GM21619 (cell line): ENCODE data around the gene C11orf24.
"Not testable (repeated sequence)": the region's sequence is repeated elsewhere in the genome, so short reads cannot be mapped to it uniquely, and the experiment has no call there.

ENCODE experiments used
- ATAC-seq: cut with Tn5 transposase; IDR thresholded peaks from one replicate; pipeline ENCODE4 v1.9.1; 2021; ENCODE audit not compliant: unreplicated experiment

Gene C11orf24

DNA sequence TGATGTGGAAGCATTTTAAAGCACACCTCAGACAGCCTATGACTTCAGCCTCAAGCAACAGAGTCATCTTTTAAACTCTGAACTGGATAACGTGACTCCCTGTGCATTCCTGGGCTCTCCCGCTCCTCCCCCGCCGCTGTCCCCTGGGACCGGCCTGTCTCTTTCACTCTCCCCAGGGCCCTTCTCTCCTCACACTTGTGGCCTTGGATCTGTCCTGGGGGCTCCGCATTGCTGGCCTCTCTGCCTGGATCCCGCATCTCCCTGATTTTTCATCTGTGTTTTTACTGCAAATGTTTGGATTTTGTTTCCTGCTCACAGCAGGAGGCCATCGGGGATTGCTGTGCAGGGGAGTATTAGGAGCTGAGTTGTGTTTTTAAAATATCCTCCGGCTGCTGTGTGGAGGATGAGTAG is 15.4 kb downstream of the C11orf24 start:
- ATAC-seq, result no peak

DNA sequence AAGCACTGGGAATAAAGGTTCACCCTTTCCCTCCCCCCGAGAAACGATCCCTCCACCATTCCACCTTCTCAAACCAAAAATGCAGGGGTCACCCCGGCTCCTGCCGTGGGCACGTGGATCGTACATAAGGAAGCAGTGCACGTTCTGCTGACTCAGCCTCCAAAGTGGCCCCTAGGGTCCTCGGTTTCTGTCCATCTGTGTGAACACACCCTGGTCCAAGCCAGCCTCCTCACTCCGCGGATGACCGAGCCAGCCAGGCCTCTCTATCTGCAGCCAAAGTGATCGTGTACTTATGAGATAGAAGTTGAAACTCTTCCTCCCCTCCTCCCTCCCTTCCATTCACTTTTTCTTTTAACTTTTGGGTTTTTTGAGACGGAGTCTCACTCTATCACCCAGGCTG is 16.2 kb downstream of the C11orf24 start:
- ATAC-seq, result no peak

DNA sequence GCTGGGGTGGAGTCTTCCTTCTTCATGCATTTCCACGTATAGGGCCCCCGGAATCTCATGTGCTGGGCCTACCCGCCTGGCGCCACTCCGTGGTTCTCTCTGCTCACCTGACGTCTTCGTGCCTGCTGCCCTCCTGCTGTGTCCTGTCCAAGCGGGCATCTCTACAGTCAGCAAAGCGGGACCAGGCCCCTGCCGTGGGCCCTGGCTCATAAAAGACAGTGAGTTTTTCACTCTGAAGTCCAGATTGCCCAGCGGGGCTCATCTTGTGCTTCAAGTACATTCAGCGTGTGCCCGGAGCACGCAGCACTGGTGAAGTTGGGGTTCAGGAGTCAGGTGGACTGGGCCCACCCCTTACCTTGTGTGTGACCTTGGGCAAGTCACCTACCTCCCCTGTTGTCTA is 17.4 kb downstream of the C11orf24 start:
- no peak for ATAC-seq

DNA sequence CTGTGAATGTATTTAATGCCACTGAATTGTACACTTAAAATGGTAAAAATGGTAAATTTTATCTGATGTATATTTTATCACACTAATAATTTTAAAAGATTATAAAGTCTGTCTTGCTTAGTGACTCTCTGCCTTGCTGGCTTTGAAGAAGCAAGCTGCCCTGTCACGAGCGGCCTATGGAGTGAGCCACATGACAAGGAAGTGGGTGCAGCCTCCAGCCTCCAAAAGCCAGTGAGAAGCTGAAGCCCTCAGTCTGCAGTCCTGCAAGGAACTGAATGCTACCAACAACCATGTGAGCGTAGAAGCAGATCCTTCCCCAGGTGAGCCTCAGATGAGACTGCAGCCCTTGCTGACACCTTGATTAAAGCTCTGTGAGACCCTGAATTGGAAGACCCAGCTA is 20.0 kb downstream of the C11orf24 start:
- no peak for ATAC-seq

DNA sequence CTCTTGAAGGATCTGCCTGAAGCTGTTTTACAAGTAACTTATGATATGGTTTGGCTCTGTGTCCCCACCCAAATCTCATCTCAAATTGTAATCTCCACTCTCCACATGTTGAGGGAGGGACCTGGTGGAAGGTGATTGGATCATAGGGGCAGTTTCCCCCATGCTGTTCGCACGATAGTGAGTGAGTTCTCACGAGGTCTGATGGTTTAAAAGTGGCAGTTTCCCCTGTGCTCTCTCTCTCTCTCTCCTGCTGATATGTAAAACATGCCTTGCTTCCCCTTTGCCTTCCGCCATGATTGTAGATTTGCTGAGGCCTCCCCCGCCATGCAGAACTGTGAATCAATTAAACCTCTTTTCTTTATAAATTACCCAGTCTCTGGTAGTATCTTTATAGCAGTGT is 26.9 kb downstream of the C11orf24 start:
- ATAC-seq, result not testable (repeated sequence)

DNA sequence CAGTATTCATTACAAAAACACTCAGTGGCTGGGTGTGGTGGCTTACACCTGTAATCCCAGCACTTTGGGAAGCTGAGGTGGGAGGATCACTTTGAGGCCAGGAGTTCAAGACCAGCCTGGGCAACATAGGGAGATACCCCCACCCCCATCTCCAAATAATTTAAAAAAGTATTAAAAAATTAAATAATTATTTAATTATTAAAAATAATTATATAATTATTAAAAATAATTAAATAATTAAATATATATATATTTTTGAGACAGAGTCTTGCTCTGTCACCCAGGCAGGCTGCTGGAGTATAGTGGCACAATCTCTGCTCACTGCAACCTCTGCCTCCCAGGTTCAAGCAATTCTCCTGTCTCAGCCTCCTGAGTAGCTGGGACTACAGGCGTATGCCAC is 27.9 kb downstream of the C11orf24 start:
- ATAC-seq, result not testable (repeated sequence)

DNA sequence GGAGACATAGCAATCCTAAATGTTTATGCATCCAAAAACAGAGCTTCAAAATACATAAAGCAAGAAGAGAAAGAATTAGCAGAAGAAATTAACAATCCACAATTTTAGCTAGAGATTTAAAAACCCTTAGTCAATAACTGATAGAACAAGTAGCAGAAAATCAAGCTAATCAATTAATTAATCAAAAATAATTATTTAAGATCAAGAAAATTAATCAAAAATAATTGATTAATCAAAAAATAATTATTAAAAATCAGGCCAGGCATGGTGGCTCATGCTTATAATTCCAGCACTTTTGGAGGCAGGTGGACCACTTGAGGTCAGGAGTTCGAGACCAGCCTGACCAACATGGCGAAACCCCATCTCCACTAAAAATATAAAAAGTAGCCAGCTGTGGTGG is 29.2 kb downstream of the C11orf24 start:
- ATAC-seq, result no peak

DNA sequence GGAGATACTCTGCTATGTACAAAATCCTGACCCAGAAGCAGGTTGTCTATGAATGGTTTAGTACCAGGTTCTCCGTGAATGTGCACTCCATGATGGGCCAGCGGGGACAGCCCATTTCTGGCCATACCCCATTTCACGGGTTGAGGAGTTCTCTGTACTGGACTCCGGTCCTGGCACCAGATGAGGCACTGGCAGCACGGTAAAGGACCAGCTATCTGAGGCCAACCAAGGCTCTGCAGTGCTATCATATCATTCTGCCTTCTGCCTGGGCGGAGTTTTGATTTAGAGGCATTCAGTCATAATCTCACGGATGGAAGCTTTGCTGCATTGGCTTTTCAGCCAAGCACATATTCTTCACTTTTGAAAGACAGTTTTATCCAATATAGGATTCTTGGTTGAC is 40.2 kb downstream of the C11orf24 start:
- no peak for ATAC-seq

DNA sequence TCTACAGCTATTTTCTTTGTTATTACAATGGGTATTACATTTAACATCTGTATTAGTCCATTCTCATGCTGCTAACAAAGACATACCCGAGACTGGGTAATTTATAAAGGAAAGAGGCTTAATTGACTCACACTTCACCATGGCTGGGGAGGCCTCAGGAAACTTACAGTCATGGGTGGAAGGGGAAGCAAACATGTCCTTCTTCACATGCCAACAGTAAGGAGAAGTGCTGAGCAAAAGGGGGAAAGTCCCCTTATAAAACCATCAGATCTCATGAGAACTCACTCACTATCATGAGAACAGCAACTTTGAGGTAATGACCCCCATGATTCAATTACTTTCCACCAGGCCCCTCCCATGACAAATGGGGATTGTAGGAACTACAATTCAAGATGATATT is 42.2 kb downstream of the C11orf24 start:
- no peak for ATAC-seq

DNA sequence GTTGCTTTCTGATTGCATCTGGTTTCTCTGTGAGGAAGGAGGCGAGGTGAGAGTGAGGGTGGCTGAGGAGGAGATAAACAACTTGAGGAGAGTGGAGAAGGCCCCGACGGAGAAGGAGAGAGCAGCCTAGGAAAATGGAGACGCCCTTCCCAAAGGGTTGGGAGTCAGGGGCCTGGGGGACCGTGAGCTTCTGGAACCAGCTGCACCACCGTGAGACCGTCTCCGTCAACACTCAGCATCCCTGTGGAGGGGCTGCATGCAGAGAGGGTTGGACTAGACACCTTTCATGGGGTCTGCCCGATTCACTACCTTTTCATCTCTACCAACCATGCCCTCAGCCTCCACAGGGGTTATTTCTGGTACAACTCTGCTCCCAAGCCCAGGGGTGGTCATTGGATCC is 45.4 kb downstream of the C11orf24 start:
- no peak for ATAC-seq

DNA sequence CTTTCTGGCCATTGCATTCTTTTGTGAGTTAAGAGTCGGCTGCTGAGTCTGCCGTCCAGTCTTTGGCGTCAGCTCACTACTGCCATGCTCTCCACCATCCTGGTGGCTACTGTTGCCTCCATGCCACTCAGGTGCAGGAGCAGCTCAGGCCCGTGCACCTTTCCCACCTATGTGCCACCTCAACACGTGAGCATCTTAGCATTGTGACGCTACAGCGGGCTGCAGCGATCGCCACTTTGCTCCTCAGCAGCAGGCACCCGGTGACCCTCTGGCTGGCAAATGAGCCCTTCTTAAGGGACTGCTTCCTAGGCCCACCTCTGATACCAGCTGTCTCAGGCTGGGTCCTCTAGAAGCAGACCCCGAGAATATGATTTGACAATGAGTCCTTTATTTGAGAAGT is 47.2 kb downstream of the C11orf24 start:
- no peak for ATAC-seq

DNA sequence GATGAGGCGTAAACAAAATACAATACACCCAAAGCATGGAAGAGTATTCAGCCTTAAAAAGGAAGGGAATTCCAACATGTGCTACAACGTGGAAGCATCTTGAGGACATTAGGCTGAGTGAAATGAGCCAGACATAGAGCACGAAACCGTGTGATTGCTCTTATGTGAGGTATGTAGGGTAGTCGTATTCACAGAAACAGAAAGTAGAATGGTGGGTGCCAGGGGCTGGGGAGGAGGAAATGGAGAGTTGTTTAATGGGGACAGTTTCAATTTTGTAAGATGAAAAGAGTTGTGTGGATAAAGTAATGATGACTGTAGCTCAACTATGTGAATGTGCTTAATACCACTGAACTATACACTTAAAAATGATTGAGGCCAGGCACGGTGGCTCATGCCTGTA is 48.5 kb downstream of the C11orf24 start:
- no peak for ATAC-seq

DNA sequence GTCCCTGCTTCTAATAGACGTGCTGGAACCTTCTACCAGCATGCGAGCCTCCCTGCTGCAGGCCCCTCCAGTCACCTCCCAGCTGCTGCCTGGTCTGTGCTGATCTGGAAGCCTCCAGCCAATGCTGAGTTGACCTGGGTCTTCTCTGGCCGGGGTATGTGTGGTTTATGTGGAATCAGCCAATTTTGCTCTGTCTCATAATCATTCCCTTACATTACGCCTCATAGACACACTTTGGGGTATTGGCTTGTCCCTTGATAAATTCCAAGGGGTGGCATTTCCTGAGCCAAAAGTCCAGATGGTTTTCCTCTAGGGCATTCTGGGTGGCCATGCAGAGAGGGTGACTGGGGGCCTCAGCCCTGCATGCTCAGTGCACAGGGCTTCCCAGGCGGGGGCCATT is 50.4 kb downstream of the C11orf24 start:
- no peak for ATAC-seq

DNA sequence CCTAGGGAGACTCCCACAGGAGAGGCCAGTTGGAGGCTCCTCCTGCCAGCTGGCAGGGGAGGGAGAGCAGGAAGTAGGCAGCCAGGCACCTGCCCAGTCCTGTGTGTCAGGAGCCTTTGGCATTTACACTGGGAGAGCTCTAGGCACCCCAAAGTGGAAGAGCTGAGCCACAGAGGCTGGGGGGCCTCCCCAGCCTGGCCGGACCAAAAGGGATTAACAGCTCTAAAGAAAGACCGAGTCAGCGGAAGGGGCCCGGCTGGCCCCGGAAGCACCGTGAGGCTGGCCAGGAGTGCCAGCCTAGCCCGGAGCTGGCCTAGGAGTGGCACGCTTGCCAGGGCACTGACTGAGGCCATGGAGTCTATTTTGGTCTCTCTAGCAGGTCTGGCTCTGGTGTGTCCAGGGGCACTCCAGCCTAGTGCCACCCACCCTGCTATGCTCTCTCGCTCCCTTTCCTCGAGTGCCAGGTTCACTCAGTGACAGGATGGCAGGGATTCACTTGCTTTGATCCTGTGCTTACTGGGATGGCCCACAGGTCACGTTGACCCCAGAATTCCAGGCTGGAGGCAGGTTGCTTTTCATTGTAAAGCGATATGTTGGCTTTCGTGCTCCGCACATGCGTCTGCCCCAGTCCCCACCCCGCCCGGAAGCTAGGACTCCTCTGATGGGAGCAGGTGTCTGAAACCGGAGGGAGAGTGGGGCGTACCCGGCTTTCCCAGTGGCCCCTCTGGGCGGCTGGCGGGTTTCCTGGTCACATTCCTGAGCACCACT is 55.4 kb downstream of the C11orf24 start:
- ATAC-seq, result no peak

DNA sequence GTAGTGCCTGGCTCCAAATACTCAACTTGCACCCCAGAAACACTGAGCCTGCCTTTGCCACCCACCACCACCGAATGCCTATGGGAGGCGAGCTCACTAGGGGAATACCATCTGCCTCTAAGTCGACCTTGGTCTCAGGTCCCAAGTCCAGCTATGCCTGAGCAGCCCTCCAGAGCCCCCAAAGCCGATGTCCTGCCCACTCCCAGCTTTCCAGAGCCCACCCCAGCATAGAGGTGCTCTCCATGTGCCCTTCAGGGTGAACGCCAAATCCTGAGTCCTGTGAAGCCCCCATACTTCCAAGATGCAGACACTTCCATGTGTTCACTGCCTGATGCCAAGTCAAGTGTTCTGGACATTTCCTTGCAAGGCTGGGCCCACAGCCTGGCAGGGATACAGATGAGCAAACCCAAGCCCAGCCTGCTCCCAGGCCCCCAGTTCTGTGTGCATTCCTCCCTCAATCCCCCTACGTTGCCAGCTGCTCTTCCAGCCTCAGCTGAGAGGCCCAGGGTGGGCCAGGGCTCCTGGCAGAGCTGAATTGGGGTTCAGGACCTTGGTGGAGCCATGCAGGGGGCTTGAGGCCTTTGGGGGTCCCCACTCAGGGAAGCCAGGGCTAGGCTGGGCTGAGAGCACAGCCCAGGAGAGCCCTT is 56.1 kb downstream of the C11orf24 start:
- no peak for ATAC-seq

DNA sequence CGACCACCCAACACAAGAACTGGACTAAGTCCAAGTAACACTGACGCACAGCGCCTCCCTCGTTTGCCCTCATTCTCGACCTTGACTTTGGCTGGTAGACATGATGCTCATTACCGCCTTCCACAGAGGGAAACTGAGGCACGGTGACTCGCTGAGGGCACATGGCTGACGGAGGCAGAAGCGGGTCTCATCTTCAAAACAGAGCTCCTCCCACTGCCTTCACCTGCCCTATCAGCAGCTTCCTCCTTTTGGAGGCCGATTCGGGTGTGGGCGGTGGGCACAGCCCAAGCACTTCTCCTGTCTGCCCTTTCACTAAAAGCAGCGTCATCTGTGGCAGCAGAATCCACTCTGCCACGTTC is 56.7 kb downstream of the C11orf24 start:
- no peak for ATAC-seq

DNA sequence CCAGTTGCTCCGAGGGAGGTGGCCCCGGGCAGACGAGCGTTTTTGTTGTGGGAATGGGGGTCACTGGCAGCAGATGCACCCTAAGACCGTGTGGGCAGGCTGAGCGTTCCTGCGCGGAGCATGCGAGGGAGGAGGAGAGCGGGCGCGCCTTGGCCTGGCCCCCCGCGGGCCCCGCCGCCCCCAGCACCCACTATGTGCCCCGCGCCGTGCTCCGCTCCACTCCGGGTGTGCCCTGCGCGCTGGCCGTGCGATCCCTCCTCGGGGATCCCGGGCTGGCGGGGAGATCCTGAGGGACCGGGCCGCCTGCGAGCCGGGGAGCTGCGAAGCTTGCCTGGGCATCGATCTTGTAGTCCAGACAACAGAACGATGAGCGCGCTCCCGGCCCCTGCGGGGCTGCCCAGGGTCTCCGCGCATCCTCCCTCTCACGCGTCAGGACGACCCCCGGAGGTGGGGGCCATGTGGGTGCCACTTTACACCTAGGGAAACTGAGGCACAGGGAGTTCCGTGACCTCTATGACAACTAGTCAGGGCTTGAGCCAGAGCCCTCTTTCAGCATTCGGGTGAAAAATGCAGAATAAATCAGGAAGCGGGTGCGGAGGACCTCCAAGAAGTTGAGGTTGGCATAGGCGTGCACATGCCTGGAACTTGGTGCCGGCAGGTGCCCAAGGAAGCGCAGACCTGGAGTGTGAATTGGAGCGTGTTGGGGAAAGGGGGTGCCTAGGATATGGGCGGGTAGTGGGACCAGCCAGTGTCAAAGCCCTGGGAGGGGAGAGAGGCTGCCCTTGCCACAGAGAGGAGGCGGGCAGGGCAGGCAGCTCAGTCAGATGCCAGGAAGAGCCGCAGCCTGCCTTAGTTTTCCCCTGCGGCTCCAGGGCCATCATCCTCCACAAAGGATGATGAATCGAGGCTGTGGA is 57.3 kb downstream of the C11orf24 start:
- no peak for ATAC-seq

DNA sequence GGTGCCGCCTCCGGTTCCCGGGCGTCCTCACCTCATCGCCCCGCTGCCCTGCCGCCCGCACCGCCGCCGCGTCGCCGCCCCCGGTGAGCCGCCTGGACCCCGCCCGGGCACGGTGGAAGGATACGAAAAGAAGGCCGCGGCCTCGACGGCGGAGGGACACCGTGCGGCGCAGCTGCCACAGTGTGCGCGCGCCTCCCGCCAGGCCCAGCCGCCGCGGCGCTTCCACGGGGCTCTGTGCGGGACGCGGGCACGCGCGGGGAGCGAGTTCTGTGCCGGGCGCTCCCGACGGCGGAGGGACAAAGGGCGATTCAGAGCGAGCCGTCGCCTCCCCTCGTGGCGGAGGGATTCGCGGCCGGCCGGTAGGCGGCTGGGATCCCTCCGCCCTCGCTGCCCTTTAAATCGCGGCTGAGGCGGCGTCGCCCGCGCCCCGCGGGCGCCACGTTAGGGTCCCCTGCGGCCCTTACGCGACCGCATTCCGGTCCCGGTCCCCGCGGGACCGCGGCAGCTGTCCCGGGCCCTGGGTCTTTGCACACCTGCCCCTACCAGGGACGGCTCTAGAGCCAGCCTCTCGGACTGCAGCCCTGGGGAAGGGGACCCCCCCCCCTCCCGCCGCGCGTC is 58.1 kb downstream of the C11orf24 start:
- ATAC-seq, result peak; percentile 45

DNA sequence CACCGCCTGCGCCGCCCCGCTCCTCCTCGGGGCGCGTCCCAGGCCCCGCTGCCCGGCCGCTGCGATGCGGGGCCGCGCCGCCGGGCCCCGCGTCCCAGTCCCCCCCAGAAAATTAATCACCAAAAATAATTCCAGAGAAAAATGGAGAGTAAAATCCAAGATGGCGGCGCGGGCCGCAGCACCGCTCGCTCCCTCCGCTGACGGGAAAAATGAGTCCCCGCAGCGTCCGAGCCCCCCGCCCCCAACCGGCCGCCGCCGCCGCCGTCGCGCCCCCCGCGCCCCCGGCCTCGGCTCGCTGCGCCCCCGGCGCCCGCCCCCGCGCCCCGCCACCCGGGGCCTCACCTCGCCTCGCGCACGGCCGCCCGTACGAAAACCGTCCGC is 58.6 kb downstream of the C11orf24 start, which contains the start of gene KMT5B:
Gene KMT5B (minus strand): TSS at position 162 of the 381 bp plus-strand sequence. CDS start 23,220 bp downstream, outside the sequence.
- ATAC-seq, result peak; percentile 16

DNA sequence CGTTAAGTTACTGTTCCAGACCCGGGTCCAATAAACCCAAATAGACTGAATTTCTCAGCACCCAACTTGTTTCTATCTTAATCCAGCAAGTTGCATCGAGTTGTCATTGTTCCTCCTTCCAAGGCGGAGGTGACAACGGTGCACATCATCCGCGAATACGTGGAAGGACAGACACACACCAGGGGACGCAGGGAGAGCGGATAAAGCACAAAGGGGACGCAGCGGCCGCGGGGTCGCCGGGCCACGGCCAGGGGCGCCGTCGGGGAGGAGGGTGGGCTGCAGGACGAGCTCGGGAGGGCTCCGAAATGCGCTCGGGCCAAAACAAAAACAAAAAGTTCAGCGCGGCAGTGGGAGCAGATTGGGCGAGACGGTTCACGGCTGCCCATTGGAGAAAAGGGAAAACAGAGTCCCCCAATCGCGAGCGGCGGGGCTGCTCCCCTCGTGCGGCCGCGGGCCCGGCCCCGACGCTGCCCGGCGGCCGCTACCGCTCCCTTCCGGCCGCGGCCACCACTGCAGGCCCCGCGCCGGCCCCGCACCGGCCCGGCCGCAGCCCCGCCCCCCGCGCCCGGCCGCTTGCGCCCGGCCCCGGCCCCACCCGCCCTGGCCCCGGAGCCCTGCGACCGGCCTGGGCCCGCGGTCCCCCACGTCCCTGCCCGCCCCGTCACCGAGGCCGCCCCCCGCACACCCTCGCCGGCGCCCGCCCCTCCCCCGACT is 59.2 kb downstream of the C11orf24 start:
- ATAC-seq, result peak; percentile 44

DNA sequence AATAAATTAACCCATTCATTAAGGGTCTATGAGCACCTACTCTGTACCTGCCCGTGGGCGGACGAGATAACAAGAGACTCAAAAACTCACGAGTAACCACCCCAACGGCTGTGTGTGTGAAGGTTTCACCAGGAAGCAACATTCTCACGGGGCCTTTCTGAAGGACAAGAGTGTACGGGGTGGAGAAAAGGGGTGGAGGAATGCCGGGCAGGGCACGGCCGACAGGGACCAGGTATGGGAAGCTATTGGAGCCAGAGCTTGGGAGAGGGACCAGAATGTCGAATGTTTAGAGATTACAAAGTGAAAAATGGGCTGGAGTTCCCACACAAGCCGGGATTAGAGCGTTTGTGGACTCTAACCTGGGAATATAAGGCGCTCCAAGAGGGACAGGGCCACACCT is 60.2 kb downstream of the C11orf24 start:
- ATAC-seq, result no peak
